ENCODE data around the gene CDCA3. TPM values are rescaled to one million over a fixed set of nuclear protein-coding genes. Genes with fewer than 3 reads are reported as not detected.

CDCA3 gene
- total RNA-seq, 4 donors from 2014 or later = 4.8 to 8.9 (median 5.9) TPM

GRCh38 chr12:6827437-6827911 lies 23.6 kb downstream of the CDCA3 start:
- H3K36me3 ChIP-seq = peaks cover 3% of the 10 kb centered on the region
- H3K9me3 ChIP-seq = no peaks in the 10 kb centered on the region
- H3K4me3 ChIP-seq = no peak overlapping the region
- no peak overlapping the region for H3K27ac ChIP-seq
- WGBS = 4% methylated on average over 4 of the region's 8 CpGs
- H3K27me3 ChIP-seq = peaks cover 32% of the 10 kb centered on the region
- H3K4me1 ChIP-seq = peaks cover 40% of the 10 kb centered on the region
- peak; percentile 90 for DNase-seq (ENCODE audit: low spot score in 2 of 2)
- no peak for TF ChIP-seq POLR2AphosphoS5 (IDR thresholded peaks at IDR 0.05)

GRCh38 chr12:6826734-6827436 lies 24.2 kb downstream of the CDCA3 start:
- TF ChIP-seq POLR2A (IDR thresholded peaks at IDR 0.05) = no peak
- TF ChIP-seq CTCF (IDR thresholded peaks at IDR 0.05) = no peak
- TF ChIP-seq EP300 (IDR thresholded peaks at IDR 0.05) = no peak
- TF ChIP-seq POLR2AphosphoS5 (IDR thresholded peaks at IDR 0.05) = no peak
- Histone ChIP-seq H3K27me3 (peaks cover 37% of the 10 kb centered on the region), H3K36me3 (peaks cover 3% of the 10 kb centered on the region), H3K4me1 (peaks cover 43% of the 10 kb centered on the region), H3K27ac (no peak overlapping the region), H3K4me3 (no peak overlapping the region), H3K9me3 (no peaks in the 10 kb centered on the region)
- 76% methylated on average over 13 of the region's 22 CpGs for WGBS
- DNase-seq (ENCODE audit: low spot score in 2 of 2) = peak in 1 of 2 donors; percentile 65

- Histone ChIP-seq H3K4me1 (peaks cover 50% of the 10 kb centered on the region), H3K27me3 (peaks cover 42% of the 10 kb centered on the region), H3K36me3 (peaks cover 3% of the 10 kb centered on the region), H3K27ac (no peak overlapping the region), H3K9me3 (no peaks in the 10 kb centered on the region), H3K4me3 (no peak overlapping the region)
- 76% methylated on average over 17 of the region's 17 CpGs for WGBS
- DNase-seq (ENCODE audit: low spot score in 2 of 2) = peak in 1 of 2 donors; percentile 69
- TF ChIP-seq CTCF (IDR thresholded peaks at IDR 0.05) (no peak), EP300 (IDR thresholded peaks at IDR 0.05) (no peak), POLR2A (IDR thresholded peaks at IDR 0.05) (no peak), POLR2AphosphoS5 (IDR thresholded peaks at IDR 0.05) (no peak)
These were observed 24.9 kb downstream of the CDCA3 start for GRCh38 chr12:6826125-6826733.

GRCh38 chr12:6825398-6826124 lies 25.5 kb downstream of the CDCA3 start:
- H3K9me3 ChIP-seq = no peaks in the 10 kb centered on the region
- DNase-seq (ENCODE audit: low spot score in 2 of 2) = peak; percentile 92
- peaks cover 42% of the 10 kb centered on the region for H3K27me3 ChIP-seq
- 11% methylated on average over 14 of the region's 19 CpGs for WGBS
- TF ChIP-seq POLR2AphosphoS5 (IDR thresholded peaks at IDR 0.05) = no peak
- TF ChIP-seq CTCF (IDR thresholded peaks at IDR 0.05) = peak; percentile 79 to 89
- TF ChIP-seq POLR2A (IDR thresholded peaks at IDR 0.05) = no peak
- H3K4me3 ChIP-seq = no peak overlapping the region
- no peak overlapping the region for H3K27ac ChIP-seq
- H3K36me3 ChIP-seq = no peaks in the 10 kb centered on the region
- peaks cover 55% of the 10 kb centered on the region for H3K4me1 ChIP-seq

- H3K36me3 ChIP-seq = no peaks in the 10 kb centered on the region
- H3K4me1 ChIP-seq = peaks cover 54% of the 10 kb centered on the region
- WGBS = 45% methylated on average over 12 of the region's 12 CpGs
- H3K9me3 ChIP-seq = no peaks in the 10 kb centered on the region
- H3K27ac ChIP-seq = no peak overlapping the region
- no peak overlapping the region for H3K4me3 ChIP-seq
- TF ChIP-seq POLR2AphosphoS5 (IDR thresholded peaks at IDR 0.05) = no peak
- TF ChIP-seq POLR2A (IDR thresholded peaks at IDR 0.05) = no peak
- no peak for TF ChIP-seq EP300 (IDR thresholded peaks at IDR 0.05)
- TF ChIP-seq CTCF (IDR thresholded peaks at IDR 0.05) = no peak
- peaks cover 42% of the 10 kb centered on the region for H3K27me3 ChIP-seq
- DNase-seq (ENCODE audit: low spot score in 2 of 2) = no peak
These were observed 26.1 kb downstream of the CDCA3 start for GRCh38 chr12:6824901-6825381.

Measured in suprapubic skin (tissue), 4 donors.